Neuronal stem cell (in vitro differentiated cells): ENCODE data around the gene VWCE.
A peak's percentile ranks its signal among the peaks of the same experiment; 100 is the strongest.

Source experiments
- DNase-seq: peaks from one replicate; pipeline ENCODE4 v3.0.0-alpha.2; 2013; ENCODE audit warnings: low spot score
- H2AFZ ChIP-seq: one replicate; pipeline ENCODE4 v1.6.1; 2013; ENCODE audit warnings: mild to moderate bottlenecking, low read length, inconsistent platforms
- H2AK5ac ChIP-seq: 2 replicates; pipeline ENCODE4 v1.6.1; 2013; ENCODE audit warnings: low read depth, mild to moderate bottlenecking, inconsistent platforms, low read length, moderate library complexity, mixed read lengths
- H2BK120ac ChIP-seq: 2 replicates; pipeline ENCODE4 v1.6.1; 2013; ENCODE audit warnings: low read depth, mild to moderate bottlenecking, inconsistent platforms, low read length, moderate library complexity, mixed read lengths
- H2BK12ac ChIP-seq: one replicate; pipeline ENCODE4 v1.6.1; 2013; ENCODE audit warnings: low read length, inconsistent platforms
- H2BK15ac ChIP-seq: 2 replicates; pipeline ENCODE4 v1.6.1; 2013; ENCODE audit warnings: mild to moderate bottlenecking, low read length, inconsistent platforms, mixed read lengths
- H2BK5ac ChIP-seq: one replicate; pipeline ENCODE4 v1.6.1; 2013; ENCODE audit warnings: inconsistent platforms, mild to moderate bottlenecking, low read length, moderate library complexity
- H3K14ac ChIP-seq: one replicate; pipeline ENCODE4 v1.6.1; 2013; ENCODE audit warnings: low read length, inconsistent platforms
- H3K18ac ChIP-seq: 2 replicates; pipeline ENCODE4 v1.6.1; 2013; ENCODE audit warnings: low read length, inconsistent platforms
- H3K23ac ChIP-seq: 2 replicates; pipeline ENCODE4 v1.6.1; 2013; ENCODE audit warnings: low read depth, mild to moderate bottlenecking, mixed read lengths, low read length, inconsistent platforms; ENCODE audit not compliant: poor library complexity
- H3K27ac ChIP-seq: replicated peaks from 3 replicates; pipeline ENCODE4 v1.5.1; 2013; ENCODE audit warnings: low read length, inconsistent platforms
- H3K27me3 ChIP-seq, 3 experiments: 2 replicates each; pipeline ENCODE4 v1.6.1; 2013; ENCODE audit warnings: low read length in 3 of 3, mild to moderate bottlenecking in 2 of 3, inconsistent platforms in 1 of 3, low read depth in 1 of 3, mixed read lengths in 1 of 3, moderate library complexity in 1 of 3; ENCODE audit not compliant: control insufficient read depth in 3 of 3, insufficient read depth in 3 of 3
- H3K36me3 ChIP-seq, 2 donors: replicated peaks in 1 of 2; 2 replicates each; pipeline ENCODE4 v1.6.1; 2013; ENCODE audit warnings: low read length in 2 of 2; ENCODE audit not compliant: control insufficient read depth in 2 of 2, insufficient read depth in 2 of 2
- H3K4ac ChIP-seq: 2 replicates; pipeline ENCODE4 v1.6.1; 2013; ENCODE audit warnings: inconsistent platforms, mild to moderate bottlenecking, low read length, moderate library complexity
- H3K4me1 ChIP-seq, 2 donors: 1 replicate in 1 of 2; 2 replicates in 1 of 2; pipeline ENCODE4 v1.6.1; 2013; ENCODE audit warnings: low read length in 2 of 2, low read depth in 1 of 2; ENCODE audit not compliant: control insufficient read depth in 2 of 2, insufficient read depth in 1 of 2
- H3K4me2 ChIP-seq: one replicate; pipeline ENCODE4 v1.6.1; 2013; ENCODE audit warnings: mild to moderate bottlenecking, low read length, inconsistent platforms; ENCODE audit not compliant: insufficient read depth, poor library complexity, severe bottlenecking
- H3K4me3 ChIP-seq, 2 donors: 2 replicates each; pipeline ENCODE4 v1.5.1; 2013; ENCODE audit warnings: low read length in 2 of 2, mild to moderate bottlenecking in 2 of 2, inconsistent platforms in 1 of 2, moderate library complexity in 1 of 2
- H3K79me1 ChIP-seq: one replicate; pipeline ENCODE4 v1.6.1; 2013; ENCODE audit warnings: low read depth, mild to moderate bottlenecking, inconsistent platforms, low read length, moderate library complexity
- H3K9ac ChIP-seq: one replicate; pipeline ENCODE4 v1.6.1; 2013; ENCODE audit warnings: mild to moderate bottlenecking, low read depth, low read length, inconsistent platforms; ENCODE audit not compliant: poor library complexity
- H3K9me3 ChIP-seq, 2 donors: replicated peaks in 1 of 2; 2 replicates each; pipeline versions ENCODE3 to v1.6.1; 2013; ENCODE audit warnings: low read length in 2 of 2, mild to moderate bottlenecking in 2 of 2, inconsistent platforms in 1 of 2, low read depth in 1 of 2, mixed read lengths in 1 of 2, moderate library complexity in 1 of 2; ENCODE audit not compliant: control insufficient read depth in 2 of 2, insufficient read depth in 1 of 2
- H4K8ac ChIP-seq: one replicate; pipeline ENCODE4 v1.6.1; 2013; ENCODE audit warnings: low read depth, mild to moderate bottlenecking, inconsistent platforms, low read length, moderate library complexity
- H4K91ac ChIP-seq: one replicate; pipeline ENCODE4 v1.6.1; 2013; ENCODE audit warnings: low read length, low read depth, mild to moderate bottlenecking, inconsistent platforms; ENCODE audit not compliant: poor library complexity
- WGBS, 2 donors: extraction: QIAGEN DNeasy Blood & Tissue Kit; methylation state at CpG; one replicate each; pipeline ENCODE4 v1.1.7; 2013; ENCODE audit warnings: missing lambda C conversion rate in 2 of 2, mixed read lengths in 1 of 2; ENCODE audit not compliant: insufficient read length in 2 of 2, insufficient replicate concordance in 1 of 2; ENCODE audit errors: extremely low coverage in 2 of 2; 5-methylcytosine and 5-hydroxymethylcytosine counted together

VWCE gene

DNA sequence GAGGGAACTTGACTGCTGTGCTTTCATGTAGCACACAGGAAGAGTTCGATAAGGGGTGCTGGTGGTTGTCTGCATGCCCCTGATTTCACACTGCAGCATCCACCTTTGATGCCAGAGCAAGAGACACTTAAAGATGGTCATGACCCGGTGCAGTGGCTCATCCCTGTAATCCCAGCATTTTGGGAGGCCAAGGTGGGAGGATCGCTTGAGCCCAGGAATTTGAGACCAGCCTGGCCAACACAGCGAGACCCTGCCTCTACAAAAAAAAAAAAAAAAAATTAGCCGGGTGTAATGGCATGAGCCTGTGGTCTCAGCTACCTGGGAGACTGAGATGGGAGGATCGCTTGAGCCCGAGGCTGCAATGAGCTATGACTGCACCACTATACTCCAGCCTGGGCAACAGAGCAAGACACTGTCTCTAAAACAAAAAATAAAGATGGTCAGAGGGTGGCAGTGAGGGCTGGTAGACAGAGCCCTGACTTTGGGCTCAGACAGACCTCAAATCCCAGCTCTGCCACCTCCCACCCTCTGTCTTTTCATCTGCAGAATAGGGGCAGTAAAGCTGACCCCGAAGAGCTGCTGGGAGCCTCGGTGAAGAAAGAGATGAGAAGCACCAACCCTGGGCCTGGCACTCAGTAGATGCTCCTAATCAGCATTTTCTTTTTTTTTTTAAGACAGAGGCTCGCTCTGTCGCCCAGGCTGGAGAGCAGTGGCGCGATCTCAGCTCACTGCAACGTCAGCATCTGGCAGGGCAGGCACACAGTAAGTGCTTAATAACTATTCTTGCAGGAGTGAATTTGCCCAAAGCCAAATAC lies 17.7 kb downstream of the VWCE start:
- Histone ChIP-seq H3K9me3 (no peaks in the 10 kb centered on the region), H2AFZ (peak overlapping the region; percentile 21), H2BK12ac (no peak overlapping the region), H2BK15ac (no peak overlapping the region), H3K14ac (no peak overlapping the region), H3K27me3 (no peaks in the 10 kb centered on the region), H3K9ac (no peak overlapping the region), H3K79me1 (no peaks in the 10 kb centered on the region), H2AK5ac (no peak overlapping the region), H2BK5ac (no peak overlapping the region), H3K18ac (no peak overlapping the region), H3K4me2 (no peak overlapping the region), H3K4me3 (no peak overlapping the region), H3K36me3 (peaks cover 0 to 38% of the 10 kb centered on the region in 2 donors), H2BK120ac (no peak overlapping the region), H3K27ac (no peak overlapping the region), H3K4me1 (peaks cover 3 to 6% of the 10 kb centered on the region in 2 donors), H4K91ac (no peak overlapping the region), H3K23ac (no peak overlapping the region), H4K8ac (no peak overlapping the region), H3K4ac (no peak overlapping the region)
- no CpG with 5 or more reads among the region's 14 CpGs for WGBS, 2 donors
- DNase-seq, result no peak

DNA sequence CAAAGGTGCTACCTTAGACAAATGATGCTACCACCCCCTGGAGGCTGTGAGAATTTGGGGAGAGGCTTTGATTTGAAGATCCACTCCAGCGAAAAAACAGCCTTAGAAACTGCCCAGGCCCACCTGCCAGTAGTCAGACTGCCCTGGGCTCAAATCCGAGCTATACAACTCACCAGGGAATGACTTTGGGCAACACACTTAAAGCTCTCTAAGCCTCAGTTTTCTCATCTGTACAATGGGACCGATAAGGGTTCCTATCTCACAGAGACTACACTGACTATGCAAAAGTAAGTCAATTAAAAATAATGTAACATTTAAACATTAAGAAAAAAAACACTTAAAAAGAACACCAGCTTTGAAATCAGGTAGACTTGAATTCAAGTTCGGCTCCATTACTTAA lies 19.9 kb downstream of the VWCE start:
- no peak overlapping the region for H2BK5ac ChIP-seq
- no peak overlapping the region for H3K14ac ChIP-seq
- H3K79me1 ChIP-seq, result no peaks in the 10 kb centered on the region
- no peak overlapping the region for H3K4ac ChIP-seq
- DNase-seq, result no peak
- no peak overlapping the region for H4K91ac ChIP-seq
- peaks cover 0 to 2% of the 10 kb centered on the region in 2 donors for H3K9me3 ChIP-seq
- no peak overlapping the region for H2BK12ac ChIP-seq
- peaks cover 0 to 6% of the 10 kb centered on the region in 2 donors for H3K4me1 ChIP-seq
- no peak overlapping the region for H2BK15ac ChIP-seq
- no peak overlapping the region for H4K8ac ChIP-seq
- no peak overlapping the region for H3K18ac ChIP-seq
- H3K4me3 ChIP-seq, result no peak overlapping the region
- no peak overlapping the region for H3K27ac ChIP-seq
- no peak overlapping the region for H3K9ac ChIP-seq
- H3K23ac ChIP-seq, result no peak overlapping the region
- H2AFZ ChIP-seq, result no peak overlapping the region
- no peak overlapping the region for H2BK120ac ChIP-seq
- WGBS, 2 donors, result no CpG with 5 or more reads among the region's 4 CpGs
- H3K4me2 ChIP-seq, result no peak overlapping the region
- peaks cover 0 to 43% of the 10 kb centered on the region in 2 donors for H3K36me3 ChIP-seq
- H3K27me3 ChIP-seq, result no peaks in the 10 kb centered on the region
- no peak overlapping the region for H2AK5ac ChIP-seq

DNA sequence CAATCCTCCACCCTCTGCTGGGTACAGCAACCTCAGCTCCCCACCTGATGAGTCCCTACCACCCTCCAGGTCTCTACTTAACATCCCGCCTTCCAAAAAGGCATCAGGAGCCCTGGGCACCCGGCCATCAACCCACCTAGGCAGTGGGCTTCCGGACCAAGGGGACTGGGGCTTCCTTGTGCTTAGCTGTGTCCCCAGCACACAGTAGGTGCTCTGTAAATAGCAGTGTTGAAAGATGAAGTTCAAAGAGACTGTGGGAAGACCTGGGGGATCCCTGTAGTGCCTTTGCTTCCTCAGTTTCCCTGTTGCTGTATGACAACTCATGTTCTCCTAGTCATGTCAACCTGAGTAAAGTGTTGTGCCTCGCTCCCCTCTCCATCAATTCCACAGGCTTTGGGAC lies 21.0 kb downstream of the VWCE start:
- H2BK12ac ChIP-seq, result no peak overlapping the region
- no peak overlapping the region for H2BK15ac ChIP-seq
- DNase-seq, result no peak
- no peak overlapping the region for H2BK5ac ChIP-seq
- no CpG with 5 or more reads among the region's 4 CpGs for WGBS, 2 donors
- H3K4me3 ChIP-seq, result peak overlapping the region in 1 of 2 donors; percentile 46
- H4K91ac ChIP-seq, result no peak overlapping the region
- no peak overlapping the region for H3K14ac ChIP-seq
- no peak overlapping the region for H4K8ac ChIP-seq
- H3K23ac ChIP-seq, result no peak overlapping the region
- no peak overlapping the region for H3K4ac ChIP-seq
- no peak overlapping the region for H3K4me2 ChIP-seq
- H3K9ac ChIP-seq, result no peak overlapping the region
- peaks cover 0 to 6% of the 10 kb centered on the region in 2 donors for H3K4me1 ChIP-seq
- H2AK5ac ChIP-seq, result no peak overlapping the region
- H2BK120ac ChIP-seq, result no peak overlapping the region
- peaks cover 0 to 42% of the 10 kb centered on the region in 2 donors for H3K36me3 ChIP-seq
- no peak overlapping the region for H2AFZ ChIP-seq
- peaks cover 0 to 2% of the 10 kb centered on the region in 2 donors for H3K9me3 ChIP-seq
- H3K27me3 ChIP-seq, result no peaks in the 10 kb centered on the region
- H3K18ac ChIP-seq, result no peak overlapping the region
- no peak overlapping the region for H3K27ac ChIP-seq
- no peaks in the 10 kb centered on the region for H3K79me1 ChIP-seq

DNA sequence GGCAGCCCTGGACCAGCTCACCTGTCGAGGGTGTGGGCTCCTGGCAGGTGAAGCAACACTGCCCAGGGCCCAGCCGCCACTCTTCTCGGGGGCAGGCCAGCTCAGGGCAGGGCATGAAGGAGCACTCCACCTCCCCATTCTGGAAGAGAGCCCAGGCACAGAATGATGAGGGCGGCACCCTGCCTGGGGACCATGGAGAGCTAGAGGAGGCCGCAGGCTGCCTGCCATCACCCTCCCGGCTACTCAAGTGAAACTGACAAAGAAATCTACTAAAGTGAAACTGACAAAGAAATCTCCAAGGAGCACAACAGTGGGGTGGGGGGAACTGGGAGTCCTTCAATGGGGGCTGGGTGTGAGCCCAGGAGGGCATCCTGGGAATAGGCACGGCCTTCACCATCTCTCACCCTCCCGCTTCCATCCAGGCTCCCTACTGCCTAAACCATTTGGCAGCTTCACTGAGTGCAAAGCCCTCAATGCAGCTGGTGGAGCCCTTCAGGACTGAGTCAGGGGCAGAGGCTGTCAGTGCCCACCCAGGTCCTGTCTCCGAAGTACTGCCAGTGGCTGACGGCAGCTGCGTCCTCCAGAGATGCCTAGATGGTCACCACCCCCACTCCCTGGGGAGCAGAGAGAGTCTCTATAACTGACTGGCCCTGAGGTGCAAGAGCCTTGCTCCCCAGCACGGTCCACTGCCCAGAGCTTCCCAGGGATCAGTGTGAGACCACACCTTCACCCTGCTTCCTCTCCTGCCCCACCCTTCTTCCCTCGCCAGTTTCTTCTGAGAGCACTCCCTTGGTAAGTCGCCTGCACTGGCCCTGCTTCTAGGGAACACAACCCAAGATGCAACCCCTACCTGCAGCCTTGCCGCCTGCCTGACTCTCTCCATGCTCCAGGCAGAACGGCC lies 21.7 kb downstream of the VWCE start:
- H4K8ac ChIP-seq, result no peak overlapping the region
- H3K36me3 ChIP-seq, result peaks cover 0 to 45% of the 10 kb centered on the region in 2 donors
- no peaks in the 10 kb centered on the region for H3K27me3 ChIP-seq
- no peak overlapping the region for H2BK15ac ChIP-seq
- H2AFZ ChIP-seq, result no peak overlapping the region
- H2BK120ac ChIP-seq, result no peak overlapping the region
- no peaks in the 10 kb centered on the region for H3K79me1 ChIP-seq
- H3K14ac ChIP-seq, result no peak overlapping the region
- H3K4me2 ChIP-seq, result no peak overlapping the region
- no peak overlapping the region for H3K9ac ChIP-seq
- H2BK5ac ChIP-seq, result no peak overlapping the region
- peak overlapping the region; percentile 38 for H3K23ac ChIP-seq
- peaks cover 0 to 2% of the 10 kb centered on the region in 2 donors for H3K9me3 ChIP-seq
- H3K27ac ChIP-seq, result no peak overlapping the region
- H3K4me3 ChIP-seq, result peak overlapping the region in 1 of 2 donors; percentile 48
- H3K4ac ChIP-seq, result no peak overlapping the region
- H3K18ac ChIP-seq, result no peak overlapping the region
- no peak overlapping the region for H4K91ac ChIP-seq
- no peak for DNase-seq
- no peak overlapping the region for H2BK12ac ChIP-seq
- no CpG with 5 or more reads among the region's 16 CpGs for WGBS, 2 donors
- no peak overlapping the region for H2AK5ac ChIP-seq
- peaks cover 0 to 6% of the 10 kb centered on the region in 2 donors for H3K4me1 ChIP-seq
